ENCODE data around the gene MRTFB.

GRCh38 chr16:14303639-14304394, 232.7 kb downstream of the MRTFB start:
- TF ChIP-seq CTCF (IDR thresholded peaks at IDR 0.05) (no peak), POLR2A (IDR thresholded peaks at IDR 0.05) (no peak)
